ENCODE results near the gene COX4I1. TPM values are rescaled to one million over a fixed set of nuclear protein-coding genes. Genes with fewer than 3 reads are reported as not detected.

Gene COX4I1
- total RNA-seq, 1 donor: 297 TPM

DNA sequence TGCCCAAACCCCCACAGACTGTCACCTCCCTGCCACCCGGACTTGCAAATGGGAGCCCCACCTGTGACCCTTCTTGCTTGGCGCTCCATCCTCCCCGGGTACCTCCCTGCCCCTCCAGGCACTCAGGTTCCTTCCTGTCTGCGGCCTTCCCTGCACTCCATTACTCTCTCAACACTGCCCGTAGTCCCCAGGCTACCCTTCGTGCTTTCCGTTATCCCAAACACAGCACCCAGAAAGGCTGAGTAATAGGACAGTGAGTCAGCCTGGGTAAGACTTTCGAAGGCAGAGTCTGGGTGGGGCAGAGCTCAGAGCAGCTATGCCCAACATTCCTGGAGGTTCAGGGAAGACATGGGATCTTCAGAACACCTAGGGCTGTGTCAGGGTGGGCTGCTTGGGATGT is 32.0 kb upstream of the COX4I1 start:
- Histone ChIP-seq H2AFZ (ENCODE audit: low read length) (peak overlapping the region; percentile 90), H3K27me3 (ENCODE audit: insufficient read depth, low read length) (no peaks in the 10 kb centered on the region), H3K36me3 (ENCODE audit: insufficient read depth, low read length) (no peaks in the 10 kb centered on the region), H4K20me1 (ENCODE audit: insufficient read depth, low read length) (no peaks in the 10 kb centered on the region), H3K9me3 (ENCODE audit: low read depth, low read length) (no peaks in the 10 kb centered on the region), H3K79me2 (ENCODE audit: insufficient read depth, low read length) (no peaks in the 10 kb centered on the region), H3K4me2 (ENCODE audit: insufficient read depth, low read length) (peak overlapping the region; percentile 57), H3K4me3 (ENCODE audit: insufficient read depth, low read length) (peak overlapping the region; percentile 19), H3K27ac (ENCODE audit: low read depth, low read length) (peak overlapping the region; percentile 73), H3K4me1 (ENCODE audit: insufficient read depth, low read length) (peaks cover 11% of the 10 kb centered on the region)
- peak; percentile 99 for DNase-seq (ENCODE audit: insufficient read length, low spot score, missing footprints)
- TF ChIP-seq, protein P1, sequence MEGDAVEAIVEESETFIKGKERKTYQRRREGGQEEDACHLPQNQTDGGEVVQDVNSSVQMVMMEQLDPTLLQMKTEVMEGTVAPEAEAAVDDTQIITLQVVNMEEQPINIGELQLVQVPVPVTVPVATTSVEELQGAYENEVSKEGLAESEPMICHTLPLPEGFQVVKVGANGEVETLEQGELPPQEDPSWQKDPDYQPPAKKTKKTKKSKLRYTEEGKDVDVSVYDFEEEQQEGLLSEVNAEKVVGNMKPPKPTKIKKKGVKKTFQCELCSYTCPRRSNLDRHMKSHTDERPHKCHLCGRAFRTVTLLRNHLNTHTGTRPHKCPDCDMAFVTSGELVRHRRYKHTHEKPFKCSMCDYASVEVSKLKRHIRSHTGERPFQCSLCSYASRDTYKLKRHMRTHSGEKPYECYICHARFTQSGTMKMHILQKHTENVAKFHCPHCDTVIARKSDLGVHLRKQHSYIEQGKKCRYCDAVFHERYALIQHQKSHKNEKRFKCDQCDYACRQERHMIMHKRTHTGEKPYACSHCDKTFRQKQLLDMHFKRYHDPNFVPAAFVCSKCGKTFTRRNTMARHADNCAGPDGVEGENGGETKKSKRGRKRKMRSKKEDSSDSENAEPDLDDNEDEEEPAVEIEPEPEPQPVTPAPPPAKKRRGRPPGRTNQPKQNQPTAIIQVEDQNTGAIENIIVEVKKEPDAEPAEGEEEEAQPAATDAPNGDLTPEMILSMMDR (IDR thresholded peaks at IDR 0.05; ENCODE audit: extremely low read depth, low read depth, low read length): no peak

DNA sequence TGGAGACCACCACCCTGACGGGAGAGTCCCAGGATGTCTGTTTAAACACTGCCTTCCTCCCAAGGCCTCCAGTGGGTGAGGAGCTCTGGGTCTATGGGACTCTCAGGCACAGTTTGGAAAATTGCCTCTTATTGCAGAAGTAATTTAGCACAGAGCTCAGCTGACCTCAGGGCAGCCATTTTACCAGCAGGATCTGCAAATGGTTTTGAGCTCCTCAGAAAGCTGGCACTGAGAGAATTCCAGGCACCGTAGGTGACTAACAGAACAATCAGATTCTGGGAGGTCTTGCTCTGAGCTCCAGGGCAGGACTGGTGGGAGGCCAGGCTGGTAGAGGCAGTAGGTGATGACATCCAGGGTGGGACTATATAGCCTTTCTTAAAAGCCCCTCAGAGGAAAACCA is 31.3 kb upstream of the COX4I1 start:
- H3K27me3 ChIP-seq (ENCODE audit: insufficient read depth, low read length): no peaks in the 10 kb centered on the region
- no peaks in the 10 kb centered on the region for H3K79me2 ChIP-seq (ENCODE audit: insufficient read depth, low read length)
- peak overlapping the region; percentile 49 for H2AFZ ChIP-seq (ENCODE audit: low read length)
- peak overlapping the region; percentile 73 for H3K27ac ChIP-seq (ENCODE audit: low read depth, low read length)
- H4K20me1 ChIP-seq (ENCODE audit: insufficient read depth, low read length): no peaks in the 10 kb centered on the region
- H3K4me1 ChIP-seq (ENCODE audit: insufficient read depth, low read length): peaks cover 11% of the 10 kb centered on the region
- no peak overlapping the region for H3K4me2 ChIP-seq (ENCODE audit: insufficient read depth, low read length)
- H3K4me3 ChIP-seq (ENCODE audit: insufficient read depth, low read length): no peak overlapping the region
- no peaks in the 10 kb centered on the region for H3K36me3 ChIP-seq (ENCODE audit: insufficient read depth, low read length)
- TF ChIP-seq, protein P1 (IDR thresholded peaks at IDR 0.05; ENCODE audit: extremely low read depth, low read depth, low read length): no peak
- no peaks in the 10 kb centered on the region for H3K9me3 ChIP-seq (ENCODE audit: low read depth, low read length)
- no peak for DNase-seq (ENCODE audit: insufficient read length, low spot score, missing footprints)

DNA sequence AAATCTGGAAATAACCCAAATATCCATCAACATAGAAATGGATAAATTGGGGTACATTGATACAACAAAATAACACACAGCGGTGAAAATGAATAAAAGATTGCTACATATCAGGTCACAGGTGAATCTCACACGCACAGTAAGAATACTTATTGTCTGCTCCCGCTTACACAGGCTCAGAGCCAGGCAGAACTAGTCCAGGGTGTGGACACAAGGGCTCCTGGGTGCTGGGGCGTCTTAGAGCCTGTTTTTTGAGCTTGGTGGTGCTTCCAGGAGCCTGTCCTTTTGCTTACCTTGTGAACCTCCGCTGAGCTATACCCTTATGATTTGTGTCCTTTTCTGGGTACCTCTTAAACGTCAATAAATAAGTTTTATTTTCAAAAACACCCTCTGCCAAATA is 28.8 kb upstream of the COX4I1 start:
- Histone ChIP-seq H4K20me1 (ENCODE audit: insufficient read depth, low read length) (no peaks in the 10 kb centered on the region), H3K27ac (ENCODE audit: low read depth, low read length) (no peak overlapping the region), H3K4me1 (ENCODE audit: insufficient read depth, low read length) (peaks cover 11% of the 10 kb centered on the region), H3K9me3 (ENCODE audit: low read depth, low read length) (no peaks in the 10 kb centered on the region), H3K27me3 (ENCODE audit: insufficient read depth, low read length) (no peaks in the 10 kb centered on the region), H3K36me3 (ENCODE audit: insufficient read depth, low read length) (peaks cover 1% of the 10 kb centered on the region), H3K79me2 (ENCODE audit: insufficient read depth, low read length) (no peaks in the 10 kb centered on the region), H3K4me2 (ENCODE audit: insufficient read depth, low read length) (no peak overlapping the region), H2AFZ (ENCODE audit: low read length) (no peak overlapping the region), H3K4me3 (ENCODE audit: insufficient read depth, low read length) (no peak overlapping the region)
- TF ChIP-seq, protein P1 (IDR thresholded peaks at IDR 0.05; ENCODE audit: extremely low read depth, low read depth, low read length): no peak
- DNase-seq (ENCODE audit: insufficient read length, low spot score, missing footprints): no peak

DNA sequence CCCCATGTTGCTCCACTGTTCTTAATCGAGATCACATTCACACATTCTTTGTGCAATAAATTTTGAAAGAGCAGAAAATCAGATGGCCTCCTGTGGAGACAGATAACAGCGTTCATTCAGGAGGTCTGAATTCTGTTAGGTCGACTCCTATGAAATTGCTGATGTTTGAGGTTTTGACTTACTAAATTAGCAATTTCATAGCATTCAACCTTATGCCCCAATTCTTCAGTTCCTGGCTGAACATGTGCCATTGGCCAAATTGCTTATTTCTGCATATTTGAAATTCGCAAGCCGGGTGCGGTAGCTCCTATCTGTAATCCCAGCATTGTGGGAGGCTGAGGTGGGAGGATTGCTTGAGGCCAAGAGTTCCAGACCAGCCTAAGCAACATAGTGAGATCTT is 26.5 kb upstream of the COX4I1 start:
- H3K27me3 ChIP-seq (ENCODE audit: insufficient read depth, low read length): no peaks in the 10 kb centered on the region
- H4K20me1 ChIP-seq (ENCODE audit: insufficient read depth, low read length): peaks cover 2% of the 10 kb centered on the region
- no peak overlapping the region for H3K4me3 ChIP-seq (ENCODE audit: insufficient read depth, low read length)
- H3K79me2 ChIP-seq (ENCODE audit: insufficient read depth, low read length): no peaks in the 10 kb centered on the region
- H3K4me1 ChIP-seq (ENCODE audit: insufficient read depth, low read length): peaks cover 5% of the 10 kb centered on the region
- H3K9me3 ChIP-seq (ENCODE audit: low read depth, low read length): no peaks in the 10 kb centered on the region
- no peak overlapping the region for H3K27ac ChIP-seq (ENCODE audit: low read depth, low read length)
- H3K36me3 ChIP-seq (ENCODE audit: insufficient read depth, low read length): peaks cover 16% of the 10 kb centered on the region
- no peak overlapping the region for H2AFZ ChIP-seq (ENCODE audit: low read length)
- TF ChIP-seq, protein P1 (IDR thresholded peaks at IDR 0.05; ENCODE audit: extremely low read depth, low read depth, low read length): no peak
- no peak overlapping the region for H3K4me2 ChIP-seq (ENCODE audit: insufficient read depth, low read length)
- DNase-seq (ENCODE audit: insufficient read length, low spot score, missing footprints): peak; percentile 10
